GM12878 (cell line): ENCODE measurements around the gene AK5. TPM values are rescaled to one million over a fixed set of nuclear protein-coding genes. Genes with fewer than 3 reads are reported as not detected.
A peak's percentile ranks its signal among the peaks of the same experiment; 100 is the strongest.

Source experiments
- ATAC-seq: fragments of 200-7000 bp; cut with Tn5 transposase; 3 replicates; pipeline ENCODE4 v1.9.1; 2020; ENCODE audit warnings: mild to moderate bottlenecking, moderate library complexity
- BruUV-seq: library from RNA; stranded (reverse); fragments of 400-500 nt; replicated peaks from 2 replicates; lab custom pipeline; 2021; lab: Mats Ljungman, UMichigan
- CTCF ChIA-PET: fragments of 300-600 bp; sonication (Branson Sonifier 250); formaldehyde crosslinking; extraction: SDS; loops from one replicate; lab custom pipeline; 2021; ENCODE audit warnings: inconsistent platforms; lab: Yijun Ruan, JAX
- POLR2A ChIA-PET: fragments of 350-600 bp; formaldehyde crosslinking; extraction: SDS; loops from one replicate; lab custom pipeline; 2021; ENCODE audit warnings: inconsistent platforms; lab: Charles Lee
- RAD21 ChIA-PET: fragments of 300-600 bp; sonication (Branson Sonifier 250); formaldehyde crosslinking; loops from one replicate; lab custom pipeline; 2023; ENCODE audit warnings: antibody characterized with exemption; ENCODE audit not compliant: unreplicated experiment; lab: Charles Lee
- SMC1A ChIA-PET: fragments of 300-600 bp; sonication (Branson Sonifier 250); formaldehyde crosslinking; loops from one replicate; lab custom pipeline; 2023; ENCODE audit not compliant: unreplicated experiment, uncharacterized antibody; lab: Charles Lee
- DNase-seq: peaks from one replicate; pipeline ENCODE4 v3.0.0-alpha.2; 2011; ENCODE audit warnings: low read depth, low spot score
- FAIRE-seq: peaks from 3 replicates; lab custom pipeline; 2011; peaks lifted over from hg19 to GRCh38; lab: Jason Lieb, UNC
- H2AFZ ChIP-seq: 2 replicates; pipeline ENCODE4 v1.6.0; 2011; ENCODE audit warnings: low read depth, low read length, control low read depth; ENCODE audit not compliant: control insufficient read depth
- H3K27ac ChIP-seq: 2 replicates; pipeline ENCODE4 v1.5.1; 2011; ENCODE audit warnings: control low read depth; ENCODE audit not compliant: control insufficient read depth, insufficient read depth
- H3K27me3 ChIP-seq, 2 experiments: replicated peaks in 1 of 2; 2 replicates each; pipeline versions ENCODE4 v1.6.0 to v1.6.1; 2011; ENCODE audit warnings: low read length in 1 of 2; ENCODE audit not compliant: control insufficient read depth in 2 of 2, insufficient read depth in 2 of 2
- H3K36me3 ChIP-seq, 2 experiments: 2 replicates each; pipeline ENCODE4 v1.5.1; 2011; ENCODE audit warnings: low read length in 1 of 2; ENCODE audit not compliant: control insufficient read depth in 2 of 2, insufficient read depth in 2 of 2
- H3K4me1 ChIP-seq: 2 replicates; pipeline ENCODE4 v1.6.1; 2011; ENCODE audit warnings: mild to moderate bottlenecking, low read length, moderate library complexity, mixed read lengths; ENCODE audit not compliant: control insufficient read depth, insufficient read depth
- H3K4me2 ChIP-seq: 2 replicates; pipeline ENCODE4 v1.6.0; 2011; ENCODE audit warnings: control low read depth; ENCODE audit not compliant: control insufficient read depth, insufficient read depth
- H3K4me3 ChIP-seq: fragments of 200-600 bp; sonication (generic); 2 replicates; pipeline ENCODE4 v1.5.1; 2016
- H3K79me2 ChIP-seq: 2 replicates; pipeline ENCODE4 v1.6.0; 2011; ENCODE audit warnings: low read length; ENCODE audit not compliant: control insufficient read depth, insufficient read depth
- H3K9ac ChIP-seq: 2 replicates; pipeline ENCODE4 v1.8.0; 2011; ENCODE audit warnings: low read length, control low read depth, mixed read lengths; ENCODE audit not compliant: control insufficient read depth, insufficient read depth
- H3K9me3 ChIP-seq: replicated peaks from 3 replicates; pipeline ENCODE4 v1.5.1; 2011; ENCODE audit warnings: mild to moderate bottlenecking, low read length; ENCODE audit not compliant: control insufficient read depth, insufficient read depth
- H4K20me1 ChIP-seq: 2 replicates; pipeline ENCODE4 v1.6.0; 2011; ENCODE audit not compliant: control insufficient read depth, insufficient read depth
- ATF7 ChIP-seq: fragments of 450-650 bp; IDR thresholded peaks from 2 replicates; pipeline ENCODE4 v1.6.1; 2016; ENCODE audit warnings: low read depth, mild to moderate bottlenecking
- EGR1 ChIP-seq, 2 experiments: IDR thresholded peaks; 1 replicate in 1 of 2; 2 replicates in 1 of 2; pipeline ENCODE4 v1.6.1; 2011 to 2012; ENCODE audit warnings: low read depth in 2 of 2, low read length in 2 of 2, borderline replicate concordance in 1 of 2, mild to moderate bottlenecking in 1 of 2, moderate library complexity in 1 of 2
- ETV6 ChIP-seq, 2 experiments: fragments of 450-650 bp in 1 of 2; IDR thresholded peaks in 1 of 2; conservative IDR thresholded peaks in 1 of 2; 2 replicates each; pipeline ENCODE4 v1.6.1; 2014; ENCODE audit warnings: antibody characterized with exemption in 1 of 2, borderline replicate concordance in 1 of 2, low read depth in 1 of 2, mild to moderate bottlenecking in 1 of 2, moderate library complexity in 1 of 2
- HDAC6 ChIP-seq: fragments of 200-600 bp; sonication (generic); IDR thresholded peaks from one replicate; pipeline ENCODE4 v1.8.0; 2017; ENCODE audit warnings: antibody characterized with exemption; ENCODE audit not compliant: unreplicated experiment
- MYC ChIP-seq: IDR thresholded peaks from 2 replicates; pipeline ENCODE4 v1.6.1; 2011; ENCODE audit warnings: mild to moderate bottlenecking, low read length, moderate library complexity, inconsistent platforms; ENCODE audit not compliant: insufficient read depth, insufficient replicate concordance, insufficient read length, severe bottlenecking
- NBN ChIP-seq: fragments of 450-650 bp; IDR thresholded peaks from 2 replicates; pipeline ENCODE4 v1.6.1; 2016
- NRF1 ChIP-seq: conservative IDR thresholded peaks from 2 replicates; pipeline ENCODE4 v1.6.1; 2011; ENCODE audit warnings: mild to moderate bottlenecking, low read depth, low read length, improper control_type of control experiment
- RAD21 ChIP-seq: IDR thresholded peaks from 2 replicates; pipeline ENCODE4 v1.6.1; 2011; ENCODE audit warnings: mild to moderate bottlenecking, low read depth, low read length, moderate library complexity; ENCODE audit not compliant: insufficient read depth
- SMAD1 ChIP-seq: fragments of 450-650 bp; IDR thresholded peaks from 2 replicates; pipeline ENCODE4 v1.6.1; 2018; ENCODE audit warnings: mild to moderate bottlenecking, low read depth; ENCODE audit not compliant: partially characterized antibody
- STAT3 ChIP-seq: IDR thresholded peaks from 2 replicates; pipeline ENCODE4 v1.6.1; 2011; ENCODE audit warnings: low read depth, low read length, improper control_type of control experiment
- WGBS: methylation state at CpG from one replicate; pipeline ENCODE4 v1.1.6; 2016; ENCODE audit warnings: low lambda C conversion rate; ENCODE audit not compliant: insufficient replicate concordance, insufficient coverage; ENCODE audit errors: missing lambda C conversion rate; 5-methylcytosine and 5-hydroxymethylcytosine counted together
- in situ Hi-C: fragments of 300-500 bp; cut with MboI; formaldehyde crosslinking; loops from 9 replicates; pipeline ENCODE4 v1.14.3; 2018; ENCODE audit warnings: mixed read lengths
- intact Hi-C: fragments of 100-400 bp; cut with micrococcal nuclease; formaldehyde crosslinking; loops from one replicate; pipeline ENCODE4 v1.14.2; 2022; ENCODE audit not compliant: unreplicated experiment
- polyA plus RNA-seq, 11 experiments: library from polyadenylated mRNA; depleted of rRNA in 4 of 11; unstranded in 6 of 11; stranded (reverse) in 5 of 11; fragments of >200 nt; fragmentation: Nextera tagmentation in 4 of 11; fragmentation: Illumina TruSeq in 1 of 11; extraction: Ambion mirVana in 4 of 11; extraction: Trizol in 1 of 11; gene quantifications; 1 replicate in 1 of 11; 2 replicates in 10 of 11; pipeline versions ENCODE4 v1.2.1 to v1.2.3, GENCODE V29; 2011 to 2016; ENCODE audit warnings: inconsistent platforms in 2 of 11, missing spikeins in 2 of 11, low read depth in 1 of 11
- total RNA-seq, 4 experiments: library from RNA; depleted of rRNA in 3 of 4; stranded (reverse); fragments of >200 nt in 3 of 4; fragmentation: Illumina TruSeq in 1 of 4; extraction: Trizol in 1 of 4; gene quantifications; 2 replicates each; pipeline versions ENCODE4 v1.2.1 to v1.2.3, GENCODE V29; 2013 to 2021
- TF ChIP-seq, protein P1 (sequence below): fragments of 450-650 bp; IDR thresholded peaks from 2 replicates; pipeline ENCODE4 v1.6.1; 2018; ENCODE audit warnings: mild to moderate bottlenecking, low read depth, moderate library complexity; ENCODE audit not compliant: partially characterized antibody
- TF ChIP-seq, protein P2 (sequence below): IDR thresholded peaks from 2 replicates; pipeline ENCODE4 v1.6.1; 2012; ENCODE audit warnings: low read length, inconsistent platforms
- TF ChIP-seq, protein P3 (sequence below): IDR thresholded peaks from 2 replicates; pipeline ENCODE4 v1.6.1; 2012; ENCODE audit warnings: low read depth, low read length, improper control_type of control experiment
- TF ChIP-seq, protein P4 (sequence below): fragments of 450-650 bp; conservative IDR thresholded peaks from 2 replicates; pipeline ENCODE4 v1.6.1; 2017; ENCODE audit warnings: mild to moderate bottlenecking, moderate library complexity

Gene AK5
- total and polyA plus RNA-seq, 10 of the 15 experiments (the other 5 are each of a cell fraction or from before 2014, with no cell fraction given), result 0.08 to 0.33 TPM; not detected in 8

DNA sequence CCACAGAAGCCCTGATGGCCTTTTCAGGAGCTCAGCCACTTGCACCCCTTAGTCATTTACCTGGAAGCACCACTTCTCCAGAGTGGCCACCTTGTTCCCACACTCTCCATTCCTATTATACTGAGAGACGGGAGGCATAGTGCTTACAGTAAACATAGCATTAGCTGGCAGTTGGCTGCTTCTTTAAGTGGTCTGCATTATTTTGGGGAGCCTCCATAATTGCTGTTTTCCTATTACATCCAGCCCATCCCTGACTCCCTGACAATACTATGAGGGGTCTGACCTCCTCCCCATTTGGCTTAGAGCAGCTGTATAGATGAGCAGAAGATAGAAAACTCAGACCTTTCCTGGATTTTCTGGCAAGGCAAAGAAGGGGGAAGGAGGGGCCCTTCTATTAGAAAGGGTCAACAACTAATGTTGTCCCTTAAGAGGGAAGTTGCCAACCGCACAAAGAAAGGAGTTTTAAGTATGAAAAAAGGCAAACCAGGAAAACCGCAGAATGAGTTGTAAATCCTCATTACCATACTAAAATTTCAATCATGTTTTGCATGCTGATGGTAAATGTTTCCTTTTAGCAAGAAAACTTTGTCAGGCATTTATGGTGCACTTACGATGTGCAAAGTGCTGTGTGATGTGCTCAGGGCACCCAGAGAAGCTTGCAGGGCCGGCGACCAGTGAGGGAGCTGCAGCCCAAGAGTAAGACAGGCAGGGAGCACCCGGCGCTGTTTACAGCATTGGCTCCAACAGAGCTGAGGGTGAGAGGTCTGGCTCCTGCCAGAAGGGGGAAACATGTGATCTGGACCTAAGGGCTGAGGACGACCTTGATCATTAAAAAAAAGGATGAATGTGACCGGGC lies 233.3 kb downstream of the AK5 start (continued):
- TF ChIP-seq, protein P1, sequence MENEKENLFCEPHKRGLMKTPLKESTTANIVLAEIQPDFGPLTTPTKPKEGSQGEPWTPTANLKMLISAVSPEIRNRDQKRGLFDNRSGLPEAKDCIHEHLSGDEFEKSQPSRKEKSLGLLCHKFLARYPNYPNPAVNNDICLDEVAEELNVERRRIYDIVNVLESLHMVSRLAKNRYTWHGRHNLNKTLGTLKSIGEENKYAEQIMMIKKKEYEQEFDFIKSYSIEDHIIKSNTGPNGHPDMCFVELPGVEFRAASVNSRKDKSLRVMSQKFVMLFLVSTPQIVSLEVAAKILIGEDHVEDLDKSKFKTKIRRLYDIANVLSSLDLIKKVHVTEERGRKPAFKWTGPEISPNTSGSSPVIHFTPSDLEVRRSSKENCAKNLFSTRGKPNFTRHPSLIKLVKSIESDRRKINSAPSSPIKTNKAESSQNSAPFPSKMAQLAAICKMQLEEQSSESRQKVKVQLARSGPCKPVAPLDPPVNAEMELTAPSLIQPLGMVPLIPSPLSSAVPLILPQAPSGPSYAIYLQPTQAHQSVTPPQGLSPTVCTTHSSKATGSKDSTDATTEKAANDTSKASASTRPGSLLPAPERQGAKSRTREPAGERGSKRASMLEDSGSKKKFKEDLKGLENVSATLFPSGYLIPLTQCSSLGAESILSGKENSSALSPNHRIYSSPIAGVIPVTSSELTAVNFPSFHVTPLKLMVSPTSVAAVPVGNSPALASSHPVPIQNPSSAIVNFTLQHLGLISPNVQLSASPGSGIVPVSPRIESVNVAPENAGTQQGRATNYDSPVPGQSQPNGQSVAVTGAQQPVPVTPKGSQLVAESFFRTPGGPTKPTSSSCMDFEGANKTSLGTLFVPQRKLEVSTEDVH, result no peak
- TF ChIP-seq RAD21 (0 out of 2 replicates have a peak, but pooled peaks have one; percentile 9), EGR1 (IDR thresholded peaks at IDR 0.05; ENCODE audit: borderline replicate concordance in 1 of 2, low read depth in 2 of 2, low read length in 2 of 2) (no peak)

DNA sequence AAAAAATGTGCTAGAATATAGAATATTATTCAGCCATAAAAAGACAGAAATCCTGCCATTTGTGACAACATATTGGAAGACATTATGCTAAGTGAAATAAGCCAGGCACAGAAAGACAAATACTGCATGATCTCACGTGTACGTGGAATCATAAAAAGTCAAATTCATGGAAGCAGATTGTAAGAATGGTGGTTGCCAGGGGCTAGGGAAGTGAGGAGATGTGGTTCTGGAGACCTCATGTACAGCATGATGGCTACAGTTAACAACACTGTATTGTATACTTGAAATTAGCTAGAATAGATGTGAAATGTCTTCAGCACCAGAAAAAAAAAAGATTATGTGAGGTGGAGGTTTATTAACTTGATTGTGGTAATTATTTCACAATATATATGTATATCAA lies 234.3 kb downstream of the AK5 start:
- no peak overlapping the region for H3K4me2 ChIP-seq
- ChIA-PET SMC1A (interaction anchor here (1.0 kb wide), 1 partner anchor 31 kb away, joined by 3 read pairs; no protein-coding TSS in a partner anchor), POLR2A (no interaction called here), RAD21 (no interaction called here), CTCF (interaction anchor here (1.3 to 1.8 kb wide), 2 partner anchors 17 kb away, joined by 6 read pairs; no protein-coding TSS in a partner anchor)
- DNase-seq (no peak), FAIRE-seq (no peak), ATAC-seq (no peak)
- WGBS, result 32% methylated on average over 2 of the region's 2 CpGs
- no peaks in the 10 kb centered on the region for H4K20me1 ChIP-seq
- no peaks in the 10 kb centered on the region for H3K79me2 ChIP-seq
- in situ Hi-C loops (no loop called here), intact Hi-C loops (no loop called here)
- BruUV-seq, result no TSS peak
- no peak overlapping the region for H3K27ac ChIP-seq
- no peaks in the 10 kb centered on the region; a peak in 1 of 4 replicates for H3K27me3 ChIP-seq
- H2AFZ ChIP-seq, result no peak overlapping the region
- H3K36me3 ChIP-seq, result no peaks in the 10 kb centered on the region
- no peak overlapping the region for H3K4me3 ChIP-seq
- H3K9me3 ChIP-seq, result no peaks in the 10 kb centered on the region
- no peak overlapping the region for H3K9ac ChIP-seq
- H3K4me1 ChIP-seq, result no peaks in the 10 kb centered on the region
- TF ChIP-seq STAT3 (no peak), SMAD1 (no peak), ATF7 (no peak), EGR1 (IDR thresholded peaks at IDR 0.05; ENCODE audit: borderline replicate concordance in 1 of 2, low read depth in 2 of 2, low read length in 2 of 2) (no peak), NBN (no peak), ETV6 (conservative IDR thresholded peaks at IDR 0.05 in 1 of 2, IDR thresholded peaks at IDR 0.05 in 1 of 2; ENCODE audit: borderline replicate concordance in 1 of 2, low read depth in 1 of 2) (no peak), MYC (no peak), HDAC6 (no peak), NRF1 (no peak)
- TF ChIP-seq, protein P2, sequence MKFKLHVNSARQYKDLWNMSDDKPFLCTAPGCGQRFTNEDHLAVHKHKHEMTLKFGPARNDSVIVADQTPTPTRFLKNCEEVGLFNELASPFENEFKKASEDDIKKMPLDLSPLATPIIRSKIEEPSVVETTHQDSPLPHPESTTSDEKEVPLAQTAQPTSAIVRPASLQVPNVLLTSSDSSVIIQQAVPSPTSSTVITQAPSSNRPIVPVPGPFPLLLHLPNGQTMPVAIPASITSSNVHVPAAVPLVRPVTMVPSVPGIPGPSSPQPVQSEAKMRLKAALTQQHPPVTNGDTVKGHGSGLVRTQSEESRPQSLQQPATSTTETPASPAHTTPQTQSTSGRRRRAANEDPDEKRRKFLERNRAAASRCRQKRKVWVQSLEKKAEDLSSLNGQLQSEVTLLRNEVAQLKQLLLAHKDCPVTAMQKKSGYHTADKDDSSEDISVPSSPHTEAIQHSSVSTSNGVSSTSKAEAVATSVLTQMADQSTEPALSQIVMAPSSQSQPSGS, result no peak
- TF ChIP-seq, protein P3, sequence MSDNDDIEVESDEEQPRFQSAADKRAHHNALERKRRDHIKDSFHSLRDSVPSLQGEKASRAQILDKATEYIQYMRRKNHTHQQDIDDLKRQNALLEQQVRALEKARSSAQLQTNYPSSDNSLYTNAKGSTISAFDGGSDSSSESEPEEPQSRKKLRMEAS, result no peak
- TF ChIP-seq, protein P4, sequence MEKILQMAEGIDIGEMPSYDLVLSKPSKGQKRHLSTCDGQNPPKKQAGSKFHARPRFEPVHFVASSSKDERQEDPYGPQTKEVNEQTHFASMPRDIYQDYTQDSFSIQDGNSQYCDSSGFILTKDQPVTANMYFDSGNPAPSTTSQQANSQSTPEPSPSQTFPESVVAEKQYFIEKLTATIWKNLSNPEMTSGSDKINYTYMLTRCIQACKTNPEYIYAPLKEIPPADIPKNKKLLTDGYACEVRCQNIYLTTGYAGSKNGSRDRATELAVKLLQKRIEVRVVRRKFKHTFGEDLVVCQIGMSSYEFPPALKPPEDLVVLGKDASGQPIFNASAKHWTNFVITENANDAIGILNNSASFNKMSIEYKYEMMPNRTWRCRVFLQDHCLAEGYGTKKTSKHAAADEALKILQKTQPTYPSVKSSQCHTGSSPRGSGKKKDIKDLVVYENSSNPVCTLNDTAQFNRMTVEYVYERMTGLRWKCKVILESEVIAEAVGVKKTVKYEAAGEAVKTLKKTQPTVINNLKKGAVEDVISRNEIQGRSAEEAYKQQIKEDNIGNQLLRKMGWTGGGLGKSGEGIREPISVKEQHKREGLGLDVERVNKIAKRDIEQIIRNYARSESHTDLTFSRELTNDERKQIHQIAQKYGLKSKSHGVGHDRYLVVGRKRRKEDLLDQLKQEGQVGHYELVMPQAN, result no peak
